ENCODE measurements around the gene RPA1.

DNA sequence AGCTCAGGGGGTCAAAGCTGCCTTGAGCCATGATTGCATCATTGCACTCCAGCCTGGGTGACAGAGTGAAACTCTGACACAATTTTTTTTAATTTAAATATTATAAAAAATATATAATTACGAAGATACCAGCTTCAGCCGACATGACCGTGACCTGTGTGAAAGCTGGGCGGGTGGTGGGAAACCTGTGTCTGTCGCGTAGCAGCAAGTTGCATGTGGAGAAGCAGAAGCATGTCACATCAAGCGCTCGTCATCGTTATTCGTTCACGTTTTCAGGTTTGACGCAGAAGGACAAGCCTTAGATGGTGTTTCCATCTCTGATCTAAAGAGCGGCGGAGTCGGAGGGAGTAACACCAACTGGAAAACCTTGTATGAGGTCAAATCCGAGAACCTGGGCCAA is 53.7 kb downstream of the RPA1 start:
- no peak for TF ChIP-seq CTCF (IDR thresholded peaks at IDR 0.05; ENCODE audit: low read length)
- no peak for TF ChIP-seq EZH2phosphoT487 (IDR thresholded peaks at IDR 0.05; ENCODE audit: low read length)

Data from MM.1S (cell line).